ENCODE measurements around the gene STX18. TPM values are rescaled to one million over a fixed set of nuclear protein-coding genes. Genes with fewer than 3 reads are reported as not detected.

The STX18 gene
- total and polyA plus RNA-seq, 2 of the 13 experiments (the other 11 are each of a cell fraction or from before 2014, with no cell fraction given): 23.9 to 37.1 TPM

- TF ChIP-seq ZHX1 (CRISPR knock-in tag; IDR thresholded peaks at IDR 0.05; ENCODE audit: low read depth) (no peak), ZFAT (CRISPR knock-in tag; conservative IDR thresholded peaks at IDR 0.05) (no peak), ZNF570 (CRISPR knock-in tag; IDR thresholded peaks at IDR 0.05; ENCODE audit: borderline replicate concordance) (no peak), ZMAT3 (CRISPR knock-in tag; conservative IDR thresholded peaks at IDR 0.05) (no peak), HDAC1 (CRISPR knock-in tag; IDR thresholded peaks at IDR 0.05) (no peak), BCL6 (CRISPR knock-in tag; IDR thresholded peaks at IDR 0.05) (no peak), ZNF687 (CRISPR knock-in tag; IDR thresholded peaks at IDR 0.05) (no peak), REL (CRISPR knock-in tag; conservative IDR thresholded peaks at IDR 0.05) (no peak), BATF2 (CRISPR knock-in tag; IDR thresholded peaks at IDR 0.05) (no peak), ETV5 (CRISPR knock-in tag; IDR thresholded peaks at IDR 0.05; ENCODE audit: borderline replicate concordance) (no peak), ZNF720 (CRISPR knock-in tag; IDR thresholded peaks at IDR 0.05) (no peak), TRIM22 (IDR thresholded peaks at IDR 0.05) (no peak)
Observed at GRCh38 chr4:4501679-4502078, 40.2 kb downstream of the STX18 start (continued).

Measured in HepG2 (cell line).